GM13977 (cell line): ENCODE measurements around the gene ANKLE2.
"Not testable (repeated sequence)": the region's sequence is repeated elsewhere in the genome, so short reads cannot be mapped to it uniquely, and the experiment has no call there.

Experiments
- DNase-seq: peaks from one replicate; pipeline ENCODE4 v3.0.0; 2012; ENCODE audit warnings: low spot score
- in situ Hi-C: fragments of 300-500 bp; cut with MboI; formaldehyde crosslinking; loops from one replicate; pipeline ENCODE4 v1.12.0; 2022; ENCODE audit warnings: low sequenced_read_pairs, low pct_unique_long_range_greater_than_20kb, mixed read lengths, inconsistent platforms; ENCODE audit not compliant: unreplicated experiment
- TF ChIP-seq, protein P1 (sequence below): IDR thresholded peaks from 2 replicates; pipeline ENCODE4 v1.5.1; 2012; ENCODE audit warnings: mild to moderate bottlenecking, control low read depth; ENCODE audit not compliant: insufficient read depth; ENCODE audit errors: extremely low read depth, missing control alignments

The ANKLE2 gene

DNA sequence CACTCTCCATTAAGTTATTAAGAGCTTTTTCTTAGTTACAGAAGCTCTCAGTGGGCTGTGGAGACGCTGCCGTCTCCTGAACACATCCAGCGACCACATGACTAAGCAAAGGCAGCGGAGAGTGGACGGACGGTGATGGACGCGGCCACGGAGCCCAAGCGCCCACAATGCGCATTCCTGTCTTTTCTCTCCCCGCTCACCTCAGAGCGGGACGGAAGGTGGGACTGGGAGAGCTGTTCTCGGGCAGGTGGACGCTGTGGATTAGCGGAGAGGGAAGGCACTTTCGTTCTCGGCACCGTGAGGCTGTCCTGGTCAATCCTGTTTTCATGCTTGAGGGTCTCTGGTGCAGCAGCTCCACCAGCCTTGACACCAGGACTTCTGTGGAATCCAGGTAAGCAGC lies 2.6 kb upstream of the ANKLE2 start:
- no peak for DNase-seq
- in situ Hi-C loops, result no loop called here
- TF ChIP-seq, protein P1, sequence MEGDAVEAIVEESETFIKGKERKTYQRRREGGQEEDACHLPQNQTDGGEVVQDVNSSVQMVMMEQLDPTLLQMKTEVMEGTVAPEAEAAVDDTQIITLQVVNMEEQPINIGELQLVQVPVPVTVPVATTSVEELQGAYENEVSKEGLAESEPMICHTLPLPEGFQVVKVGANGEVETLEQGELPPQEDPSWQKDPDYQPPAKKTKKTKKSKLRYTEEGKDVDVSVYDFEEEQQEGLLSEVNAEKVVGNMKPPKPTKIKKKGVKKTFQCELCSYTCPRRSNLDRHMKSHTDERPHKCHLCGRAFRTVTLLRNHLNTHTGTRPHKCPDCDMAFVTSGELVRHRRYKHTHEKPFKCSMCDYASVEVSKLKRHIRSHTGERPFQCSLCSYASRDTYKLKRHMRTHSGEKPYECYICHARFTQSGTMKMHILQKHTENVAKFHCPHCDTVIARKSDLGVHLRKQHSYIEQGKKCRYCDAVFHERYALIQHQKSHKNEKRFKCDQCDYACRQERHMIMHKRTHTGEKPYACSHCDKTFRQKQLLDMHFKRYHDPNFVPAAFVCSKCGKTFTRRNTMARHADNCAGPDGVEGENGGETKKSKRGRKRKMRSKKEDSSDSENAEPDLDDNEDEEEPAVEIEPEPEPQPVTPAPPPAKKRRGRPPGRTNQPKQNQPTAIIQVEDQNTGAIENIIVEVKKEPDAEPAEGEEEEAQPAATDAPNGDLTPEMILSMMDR, result no peak

DNA sequence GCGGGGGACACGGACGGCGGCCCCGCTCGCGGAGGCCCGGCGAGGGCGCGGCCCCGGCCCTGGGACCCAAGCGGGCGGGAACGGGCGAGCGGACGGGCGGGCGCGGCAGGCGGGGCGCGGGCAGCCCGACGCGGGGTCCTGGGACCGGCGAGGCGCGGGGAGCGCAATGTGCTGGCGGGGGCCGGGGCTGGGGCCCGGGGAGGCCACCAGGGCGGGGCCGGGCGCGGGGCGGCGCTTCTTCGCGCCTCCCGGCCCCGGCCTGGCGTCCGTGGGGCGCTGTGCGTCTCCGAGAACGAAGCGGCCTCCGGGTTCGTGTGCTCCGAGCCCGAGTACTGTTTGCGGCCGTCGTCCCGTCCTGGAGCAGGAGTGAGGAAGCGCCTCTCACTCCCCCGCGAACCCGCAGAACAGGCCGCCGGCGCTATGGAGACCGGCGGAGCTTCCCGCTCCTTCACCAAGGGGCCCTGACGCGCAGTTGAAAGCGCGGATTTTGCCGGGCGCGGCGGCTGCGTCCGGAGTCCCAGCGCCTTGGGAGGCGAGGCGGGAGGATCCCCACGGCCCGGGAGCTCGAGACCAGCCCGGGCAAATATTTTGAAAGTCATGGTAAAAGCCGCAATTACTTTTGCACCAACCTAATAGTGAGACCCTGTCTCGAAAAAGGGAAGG lies 420 bp upstream of the ANKLE2 start:
- in situ Hi-C loops, result no loop called here

DNA sequence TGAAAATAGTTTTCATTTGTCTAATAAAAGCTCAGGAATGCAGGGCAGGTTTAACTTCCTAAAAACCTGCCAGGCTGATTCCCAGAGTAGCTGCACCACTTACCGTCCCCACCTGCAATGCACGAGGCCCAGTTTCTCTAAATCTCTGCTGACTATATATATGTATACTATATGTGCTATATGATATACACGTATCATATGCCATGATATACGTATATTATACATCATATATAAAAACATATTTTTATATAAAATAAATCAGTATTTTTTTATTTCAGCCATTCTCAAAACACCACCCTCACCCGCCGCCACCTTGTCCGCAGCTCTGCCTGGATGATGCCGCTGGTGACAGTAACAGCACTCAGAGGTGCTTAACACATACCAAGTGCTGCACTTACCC lies 2.3 kb downstream of the ANKLE2 start:
- DNase-seq, result no peak
- in situ Hi-C loops, result no loop called here
- TF ChIP-seq, protein P1, result no peak

More for the DNA sequence above, 420 bp upstream of the ANKLE2 start:
- TF ChIP-seq, protein P1, result peak; percentile 32
- peak; percentile 98 for DNase-seq

DNA sequence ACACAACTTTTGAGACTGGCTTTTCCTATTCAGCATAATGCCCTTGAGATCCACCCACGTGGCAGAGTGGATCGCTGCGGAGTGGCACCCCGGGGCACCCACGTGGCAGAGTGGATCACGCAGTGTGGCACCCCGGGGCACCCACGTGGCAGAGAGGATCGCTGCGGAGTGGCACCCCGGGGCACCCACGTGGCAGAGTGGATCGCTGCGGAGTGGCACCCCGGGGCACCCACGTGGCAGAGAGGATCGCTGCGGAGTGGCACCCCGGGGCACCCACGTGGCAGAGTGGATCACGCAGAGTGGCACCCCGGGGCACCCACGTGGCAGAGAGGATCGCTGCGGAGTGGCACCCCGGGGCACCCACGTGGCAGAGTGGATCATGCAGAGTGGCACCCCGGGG lies 2.8 kb downstream of the ANKLE2 start:
- in situ Hi-C loops, DNase-seq: not testable (repeated sequence)

DNA sequence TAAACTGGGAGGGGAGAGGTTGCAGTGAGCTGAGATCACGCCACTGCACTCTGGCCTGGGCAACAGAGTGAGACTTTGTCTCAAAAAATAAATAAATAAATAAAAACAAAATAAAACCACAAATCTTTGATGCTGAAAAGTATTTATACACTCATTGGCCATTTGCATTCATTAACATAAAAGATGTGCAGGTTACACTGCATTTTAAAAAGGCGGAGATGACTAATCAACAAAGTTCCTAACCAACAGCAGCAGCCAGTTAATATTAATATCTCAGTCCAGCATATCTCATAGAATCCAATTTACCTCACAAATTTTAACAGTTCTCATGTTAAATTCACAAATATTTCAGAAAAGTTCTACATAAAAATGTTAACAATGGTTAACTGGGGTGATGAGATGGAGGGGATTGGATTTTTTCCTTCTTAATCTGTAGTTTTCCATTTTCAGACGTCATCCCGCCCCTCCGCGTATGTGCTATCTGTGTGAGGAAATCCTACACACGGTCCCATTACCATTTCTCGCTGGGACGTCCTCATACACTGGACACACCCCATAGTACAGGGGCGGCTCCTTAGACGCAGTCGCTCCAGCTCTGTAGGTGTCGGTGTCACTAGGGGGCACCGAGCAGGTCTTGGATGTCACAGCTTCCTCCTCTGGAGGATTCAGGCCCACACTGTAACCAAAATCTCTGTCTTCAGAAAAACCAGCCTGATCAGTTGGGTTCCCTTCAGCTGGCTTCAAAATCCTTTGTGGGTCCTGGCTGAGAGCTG lies 7.3 kb downstream of the ANKLE2 start:
- in situ Hi-C loops, result no loop called here
- TF ChIP-seq, protein P1, result no peak
- DNase-seq, result no peak

DNA sequence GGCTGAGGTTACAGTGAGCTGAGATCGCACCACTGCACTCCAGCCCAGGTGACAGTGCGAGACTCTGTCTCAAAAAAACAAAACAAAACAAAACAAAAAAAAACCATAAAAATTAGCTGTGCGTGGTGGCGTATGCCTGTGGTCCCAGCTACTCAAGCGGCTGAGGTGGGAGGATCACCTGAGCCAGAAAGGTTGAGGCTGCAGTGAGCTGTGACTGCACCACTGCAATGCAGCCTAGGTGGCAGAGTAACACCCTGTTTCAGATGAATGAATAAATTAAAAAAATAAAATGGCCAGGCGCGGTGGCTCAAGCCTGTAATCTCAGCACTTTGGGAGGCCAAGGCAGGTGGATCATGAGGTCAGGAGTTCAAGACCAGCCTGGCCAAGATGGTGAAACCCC lies 8.0 kb downstream of the ANKLE2 start:
- in situ Hi-C loops, result not testable (repeated sequence)

DNA sequence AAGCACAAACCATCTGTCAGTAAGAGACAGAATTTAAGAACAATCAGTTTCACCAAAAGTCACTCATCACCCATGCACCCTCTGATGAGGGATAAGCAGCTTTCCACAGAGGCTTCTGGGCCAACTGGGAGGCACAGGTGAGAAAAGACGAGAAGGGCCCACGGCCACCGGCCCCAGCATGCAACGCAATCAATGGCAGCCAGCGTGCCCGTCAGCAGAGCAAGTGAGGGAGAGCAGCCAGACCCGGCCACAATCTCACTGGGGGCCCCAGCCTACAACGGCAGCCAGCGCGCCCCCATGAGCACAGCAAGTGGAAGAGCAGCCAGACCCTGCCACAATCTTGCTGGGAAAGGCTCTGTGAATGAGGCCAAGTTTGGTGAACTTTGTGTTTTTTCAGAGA lies 13.3 kb downstream of the ANKLE2 start:
- TF ChIP-seq, protein P1, result no peak
- in situ Hi-C loops, result no loop called here
- no peak for DNase-seq

More for the DNA sequence above, 8.0 kb downstream of the ANKLE2 start:
- not testable (repeated sequence) for DNase-seq
